Esophagus muscularis mucosa (tissue), 4 donors: ENCODE results near the gene AAK1.

ENCODE experiments used
- CTCF ChIP-seq, 3 experiments: fragments of 200-600 bp in 2 of 3; fragments of 450-650 bp in 1 of 3; sonication (generic) in 2 of 3; IDR thresholded peaks; one replicate each; pipeline ENCODE4 v1.5.1; 2017 to 2019; ENCODE audit warnings: antibody characterized with exemption in 3 of 3, mild to moderate bottlenecking in 2 of 3, moderate library complexity in 1 of 3
- EP300 ChIP-seq: sonication (generic); formaldehyde crosslinking; IDR thresholded peaks from one replicate; pipeline ENCODE4 v1.6.1; 2017; ENCODE audit warnings: antibody characterized with exemption
- POLR2A ChIP-seq: fragments of 450-650 bp; IDR thresholded peaks from one replicate; pipeline ENCODE4 v1.6.1; 2017; ENCODE audit warnings: antibody characterized with exemption, moderate library complexity, mild to moderate bottlenecking, low read depth
- POLR2AphosphoS5 ChIP-seq, 2 donors: sonication (generic); formaldehyde crosslinking; IDR thresholded peaks; one replicate each; pipeline ENCODE4 v1.6.1; 2017; ENCODE audit warnings: antibody characterized with exemption in 2 of 2

DNA sequence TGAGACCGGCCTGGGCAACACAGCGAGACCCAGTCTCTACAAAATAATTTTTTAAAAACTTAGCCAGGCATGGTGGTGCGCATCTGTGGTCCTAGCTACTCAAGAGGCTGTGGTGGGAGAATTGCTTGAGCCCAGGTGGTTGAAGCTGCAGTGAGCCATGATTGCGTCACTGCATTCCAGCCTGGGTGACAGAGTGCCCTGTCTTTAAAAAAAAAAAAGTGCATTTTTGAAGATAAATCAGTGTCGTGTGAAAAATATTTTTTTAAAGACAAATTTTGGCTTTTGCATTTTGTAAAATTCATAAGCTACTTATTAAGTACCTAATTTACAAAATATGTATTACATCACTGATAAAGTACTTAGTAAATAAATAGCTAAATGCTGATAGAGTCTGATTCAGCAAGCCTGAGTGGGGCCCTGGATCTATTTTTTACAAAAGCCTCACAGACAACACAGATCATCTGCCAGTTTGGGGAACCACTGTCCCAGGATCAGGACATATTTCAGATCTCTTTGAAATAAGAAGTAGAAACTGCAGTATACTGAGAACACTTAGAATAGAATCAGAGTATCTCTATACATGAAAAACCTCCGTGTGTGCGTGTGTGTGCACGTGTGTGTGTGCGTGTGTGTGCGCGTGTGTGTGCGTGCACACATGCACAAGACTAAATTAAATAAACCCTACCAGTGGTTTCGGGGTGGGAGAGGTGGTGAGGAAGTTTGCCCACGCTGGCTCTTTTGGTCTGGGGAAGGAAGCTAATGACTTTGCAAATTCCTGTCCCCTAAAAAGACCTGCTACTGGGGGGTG lies 61.6 kb downstream of the AAK1 start:
- TF ChIP-seq CTCF (IDR thresholded peaks at IDR 0.05), result no peak
- TF ChIP-seq POLR2A, result no peak
- TF ChIP-seq EP300, result no peak
- TF ChIP-seq POLR2AphosphoS5 (IDR thresholded peaks at IDR 0.05), result no peak
